K562 (cell line): ENCODE results near the gene FAM167B. TPM values are rescaled to one million over a fixed set of nuclear protein-coding genes. Genes with fewer than 3 reads are reported as not detected.

ENCODE experiments used
- CEBPG ChIP-seq, 3 experiments: fragments of 200-800 bp in 1 of 3; sonication (Bioruptor generic) in 1 of 3; sonication (generic) in 1 of 3; formaldehyde crosslinking in 1 of 3; IDR thresholded peaks in 2 of 3; conservative IDR thresholded peaks in 1 of 3; 2 replicates each; pipeline versions ENCODE4 v1.6.1 to v1.8.0; 2016 to 2022; ENCODE audit warnings: missing compliant biosample characterization in 2 of 3, missing genetic modification characterization in 2 of 3, mild to moderate bottlenecking in 1 of 3, missing genetic modification reagents in 1 of 3
- ESRRA ChIP-seq: fragments of 450-650 bp; IDR thresholded peaks from 2 replicates; pipeline ENCODE4 v1.6.1; 2014; ENCODE audit warnings: low read depth, mild to moderate bottlenecking, moderate library complexity, borderline replicate concordance
- ESRRB ChIP-seq: fragments of 250-450 bp; sonication (Bioruptor Pico); IDR thresholded peaks from 2 replicates; pipeline ENCODE4 v1.5.0; 2020; ENCODE audit warnings: mild to moderate bottlenecking, moderate library complexity, borderline replicate concordance
- FOS ChIP-seq: IDR thresholded peaks from 3 replicates; pipeline ENCODE4 v1.6.1; 2011; ENCODE audit not compliant: insufficient read length; ENCODE audit errors: extremely low read depth
- GATA2 ChIP-seq: sonication (generic); formaldehyde crosslinking; IDR thresholded peaks from 2 replicates; pipeline ENCODE4 v1.4.0; 2020; ENCODE audit warnings: mild to moderate bottlenecking, missing genetic modification reagents
- HNRNPUL1 ChIP-seq: fragments of 200-400 bp; formaldehyde crosslinking; IDR thresholded peaks from 2 replicates; pipeline ENCODE4 v1.6.1; 2017; ENCODE audit warnings: low read length
- KLF10 ChIP-seq: fragments of 250-450 bp; sonication (Bioruptor Pico); IDR thresholded peaks from 2 replicates; pipeline ENCODE4 v1.6.1; 2021; ENCODE audit warnings: matching md5 sums
- LEF1 ChIP-seq: fragments of 450-650 bp; IDR thresholded peaks from 2 replicates; pipeline ENCODE4 v1.6.1; 2016; ENCODE audit warnings: mild to moderate bottlenecking
- NFE2 ChIP-seq: IDR thresholded peaks from 2 replicates; pipeline ENCODE4 v1.6.1; 2014; ENCODE audit warnings: antibody characterized with exemption, low read depth
- PHB ChIP-seq: fragments of 250-450 bp; sonication (Bioruptor Pico); IDR thresholded peaks from 2 replicates; pipeline ENCODE4 v1.5.0; 2021
- PHB2 ChIP-seq: fragments of 450-650 bp; IDR thresholded peaks from 2 replicates; pipeline ENCODE4 v1.6.1; 2017; ENCODE audit warnings: low read depth
- POLR2AphosphoS5 ChIP-seq: IDR thresholded peaks from 2 replicates; pipeline ENCODE4 v1.6.1; 2011; ENCODE audit warnings: mild to moderate bottlenecking, low read depth, low read length, moderate library complexity; ENCODE audit not compliant: control insufficient read depth, insufficient read depth
- RBM25 ChIP-seq: fragments of 200-400 bp; formaldehyde crosslinking; IDR thresholded peaks from 2 replicates; pipeline ENCODE4 v1.6.1; 2018; ENCODE audit warnings: low read length, low read depth, moderate library complexity; ENCODE audit not compliant: severe bottlenecking
- ZBTB8A ChIP-seq: fragments of 450-650 bp; IDR thresholded peaks from 2 replicates; pipeline ENCODE4 v1.6.1; 2018; ENCODE audit warnings: mild to moderate bottlenecking, moderate library complexity; ENCODE audit not compliant: partially characterized antibody
- ZC3H8 ChIP-seq: fragments of 450-650 bp; IDR thresholded peaks from 2 replicates; pipeline ENCODE4 v1.6.1; 2017
- ZNF143 ChIP-seq: sonication (generic); formaldehyde crosslinking; IDR thresholded peaks from 2 replicates; pipeline ENCODE4 v1.9.0; 2022; ENCODE audit warnings: mild to moderate bottlenecking, missing genetic modification reagents
- polyA plus RNA-seq, 8 experiments: library from polyadenylated mRNA; depleted of rRNA in 4 of 8; stranded (reverse) in 5 of 8; unstranded in 3 of 8; fragments of >200 nt; fragmentation: Nextera tagmentation in 2 of 8; fragmentation: Illumina TruSeq in 1 of 8; extraction: Ambion mirVana in 2 of 8; extraction: Trizol in 1 of 8; gene quantifications; 2 replicates each; pipeline versions ENCODE4 v1.2.1 to v1.2.3, GENCODE V29; 2011 to 2014; ENCODE audit warnings: inconsistent platforms in 1 of 8, missing spikeins in 1 of 8
- total RNA-seq, 7 experiments: library from RNA; depleted of rRNA in 6 of 7; stranded (reverse); fragments of >200 nt in 6 of 7; fragmentation: Illumina TruSeq in 2 of 7; extraction: Trizol in 2 of 7; gene quantifications; 2 replicates each; pipeline versions ENCODE4 v1.2.1 to v1.2.3, GENCODE V29; 2011 to 2021; ENCODE audit warnings: low replicate concordance in 1 of 7
- TF ChIP-seq, protein P1 (sequence below), 2 experiments: fragments of 450-650 bp; formaldehyde crosslinking in 1 of 2; IDR thresholded peaks; 2 replicates each; pipeline versions ENCODE4 v1.4.0 to v1.6.1; 2014 to 2020; ENCODE audit warnings: mild to moderate bottlenecking in 2 of 2, borderline replicate concordance in 1 of 2, low read depth in 1 of 2
- TF ChIP-seq, protein P2 (sequence below): fragments of 250-450 bp; sonication (Bioruptor Pico); IDR thresholded peaks from 2 replicates; pipeline ENCODE4 v1.8.0; 2022; ENCODE audit warnings: moderate library complexity, mild to moderate bottlenecking, inconsistent platforms
- TF ChIP-seq, protein P3 (sequence below): IDR thresholded peaks from 2 replicates; pipeline ENCODE4 v1.6.1; 2014; ENCODE audit warnings: antibody characterized with exemption

Gene FAM167B
- total and polyA plus RNA-seq, 9 of the 15 experiments (the other 6 are each of a cell fraction or from before 2014, with no cell fraction given) = not detected

DNA sequence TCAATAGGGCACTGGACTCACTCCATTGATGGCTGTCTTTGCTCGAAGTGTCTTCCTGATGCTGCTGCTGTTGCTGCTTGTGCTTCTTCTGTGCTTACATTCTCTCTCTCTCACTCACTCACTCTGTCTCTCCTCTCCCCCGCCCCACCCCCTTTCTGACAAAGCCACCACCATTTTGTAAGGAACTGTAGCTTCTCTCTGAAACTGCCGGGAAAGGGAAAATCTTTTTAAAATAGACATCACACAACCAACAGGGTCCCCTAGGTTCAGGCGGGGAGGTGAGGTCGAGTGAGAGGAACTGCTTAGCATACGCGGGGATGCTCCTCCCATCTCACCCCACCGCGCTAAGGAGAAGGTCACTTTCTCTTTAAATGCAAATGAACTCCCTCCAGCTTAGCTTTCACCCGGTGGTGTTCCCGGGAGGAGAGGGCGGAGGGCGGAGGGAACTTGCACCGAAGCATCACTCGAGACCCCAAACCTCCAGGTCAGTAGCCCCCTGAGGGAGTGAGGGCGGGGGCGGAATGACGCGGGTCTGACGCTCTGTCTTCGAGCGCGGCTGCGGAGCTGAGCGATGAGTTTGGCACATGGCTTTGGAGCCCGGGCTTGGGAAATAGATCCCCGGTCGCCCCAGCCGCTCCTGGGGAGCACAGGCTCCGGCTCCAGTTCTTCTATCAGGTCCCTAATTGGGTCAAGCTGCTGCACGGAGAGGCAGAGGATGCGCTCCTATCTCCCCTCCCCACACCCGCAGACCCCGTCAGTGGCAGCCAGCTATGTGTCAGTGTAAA lies 46.6 kb upstream of the FAM167B start, which contains the start of gene CCDC28B (continued):
- TF ChIP-seq RBM25 (no peak), ESRRB (CRISPR knock-in tag) (no peak), PHB (CRISPR knock-in tag) (no peak), NFE2 (no peak), FOS (no peak), LEF1 (no peak), ESRRA (peak; percentile 37; the same call in 1 of the 2 replicates), ZNF143 (CRISPR knock-in tag) (no peak), POLR2AphosphoS5 (no peak), HNRNPUL1 (no peak), ZBTB8A (no peak), CEBPG (CRISPR knock-in tag; IDR thresholded peaks at IDR 0.05) (no peak; the same call in none of the 2 replicates), CEBPG (tag; conservative IDR thresholded peaks at IDR 0.05 in 1 of 2, IDR thresholded peaks at IDR 0.05 in 1 of 2) (no peak), ZC3H8 (no peak), PHB2 (no peak), KLF10 (CRISPR knock-in tag) (no peak), GATA2 (CRISPR knock-in tag) (no peak)
- TF ChIP-seq, protein P1, sequence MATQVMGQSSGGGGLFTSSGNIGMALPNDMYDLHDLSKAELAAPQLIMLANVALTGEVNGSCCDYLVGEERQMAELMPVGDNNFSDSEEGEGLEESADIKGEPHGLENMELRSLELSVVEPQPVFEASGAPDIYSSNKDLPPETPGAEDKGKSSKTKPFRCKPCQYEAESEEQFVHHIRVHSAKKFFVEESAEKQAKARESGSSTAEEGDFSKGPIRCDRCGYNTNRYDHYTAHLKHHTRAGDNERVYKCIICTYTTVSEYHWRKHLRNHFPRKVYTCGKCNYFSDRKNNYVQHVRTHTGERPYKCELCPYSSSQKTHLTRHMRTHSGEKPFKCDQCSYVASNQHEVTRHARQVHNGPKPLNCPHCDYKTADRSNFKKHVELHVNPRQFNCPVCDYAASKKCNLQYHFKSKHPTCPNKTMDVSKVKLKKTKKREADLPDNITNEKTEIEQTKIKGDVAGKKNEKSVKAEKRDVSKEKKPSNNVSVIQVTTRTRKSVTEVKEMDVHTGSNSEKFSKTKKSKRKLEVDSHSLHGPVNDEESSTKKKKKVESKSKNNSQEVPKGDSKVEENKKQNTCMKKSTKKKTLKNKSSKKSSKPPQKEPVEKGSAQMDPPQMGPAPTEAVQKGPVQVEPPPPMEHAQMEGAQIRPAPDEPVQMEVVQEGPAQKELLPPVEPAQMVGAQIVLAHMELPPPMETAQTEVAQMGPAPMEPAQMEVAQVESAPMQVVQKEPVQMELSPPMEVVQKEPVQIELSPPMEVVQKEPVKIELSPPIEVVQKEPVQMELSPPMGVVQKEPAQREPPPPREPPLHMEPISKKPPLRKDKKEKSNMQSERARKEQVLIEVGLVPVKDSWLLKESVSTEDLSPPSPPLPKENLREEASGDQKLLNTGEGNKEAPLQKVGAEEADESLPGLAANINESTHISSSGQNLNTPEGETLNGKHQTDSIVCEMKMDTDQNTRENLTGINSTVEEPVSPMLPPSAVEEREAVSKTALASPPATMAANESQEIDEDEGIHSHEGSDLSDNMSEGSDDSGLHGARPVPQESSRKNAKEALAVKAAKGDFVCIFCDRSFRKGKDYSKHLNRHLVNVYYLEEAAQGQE (IDR thresholded peaks at IDR 0.05; ENCODE audit: borderline replicate concordance) = no peak
- TF ChIP-seq, protein P1 (CRISPR knock-in tag; IDR thresholded peaks at IDR 0.05; ENCODE audit: low read depth) = no peak
- TF ChIP-seq, protein P2, sequence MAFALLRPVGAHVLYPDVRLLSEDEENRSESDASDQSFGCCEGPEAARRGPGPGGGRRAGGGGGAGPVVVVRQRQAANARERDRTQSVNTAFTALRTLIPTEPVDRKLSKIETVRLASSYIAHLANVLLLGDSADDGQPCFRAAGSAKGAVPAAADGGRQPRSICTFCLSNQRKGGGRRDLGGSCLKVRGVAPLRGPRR (CRISPR knock-in tag) = no peak
- TF ChIP-seq, protein P3, sequence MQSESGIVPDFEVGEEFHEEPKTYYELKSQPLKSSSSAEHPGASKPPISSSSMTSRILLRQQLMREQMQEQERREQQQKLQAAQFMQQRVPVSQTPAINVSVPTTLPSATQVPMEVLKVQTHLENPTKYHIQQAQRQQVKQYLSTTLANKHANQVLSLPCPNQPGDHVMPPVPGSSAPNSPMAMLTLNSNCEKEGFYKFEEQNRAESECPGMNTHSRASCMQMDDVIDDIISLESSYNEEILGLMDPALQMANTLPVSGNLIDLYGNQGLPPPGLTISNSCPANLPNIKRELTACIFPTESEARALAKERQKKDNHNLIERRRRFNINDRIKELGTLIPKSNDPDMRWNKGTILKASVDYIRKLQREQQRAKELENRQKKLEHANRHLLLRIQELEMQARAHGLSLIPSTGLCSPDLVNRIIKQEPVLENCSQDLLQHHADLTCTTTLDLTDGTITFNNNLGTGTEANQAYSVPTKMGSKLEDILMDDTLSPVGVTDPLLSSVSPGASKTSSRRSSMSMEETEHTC = no peak
